T-helper 1 cell treated with Interleukin-12 subunit alpha and Interleukin-12 subunit beta and Interleukin-4 antibody, amounts not matched to agents 30 μg/mL and 1 μg/mL, for 36 hours (primary cell): ENCODE results near the gene ADK.
"Not testable (repeated sequence)": the region's sequence is repeated elsewhere in the genome, so short reads cannot be mapped to it uniquely, and the experiment has no call there.

ENCODE experiments used
- H3K27ac Mint-ChIP-seq: one replicate; pipeline ENCODE4 v1.8.0; 2021; ENCODE audit warnings: mild to moderate bottlenecking, mixed read lengths
- H3K27me3 Mint-ChIP-seq: one replicate; pipeline ENCODE4 v1.8.0; 2021; ENCODE audit warnings: low read depth, mixed read lengths
- H3K36me3 Mint-ChIP-seq: one replicate; pipeline ENCODE4 v1.8.0; 2021; ENCODE audit warnings: low read depth, mixed read lengths
- H3K4me1 Mint-ChIP-seq: one replicate; pipeline ENCODE4 v1.8.0; 2021; ENCODE audit warnings: low read depth, mixed read lengths
- H3K4me3 Mint-ChIP-seq: one replicate; pipeline ENCODE4 v1.8.0; 2021; ENCODE audit warnings: mild to moderate bottlenecking, moderate library complexity, mixed read lengths
- H3K9me3 Mint-ChIP-seq: one replicate; pipeline ENCODE4 v1.8.0; 2021; ENCODE audit warnings: mixed read lengths

ADK gene

DNA sequence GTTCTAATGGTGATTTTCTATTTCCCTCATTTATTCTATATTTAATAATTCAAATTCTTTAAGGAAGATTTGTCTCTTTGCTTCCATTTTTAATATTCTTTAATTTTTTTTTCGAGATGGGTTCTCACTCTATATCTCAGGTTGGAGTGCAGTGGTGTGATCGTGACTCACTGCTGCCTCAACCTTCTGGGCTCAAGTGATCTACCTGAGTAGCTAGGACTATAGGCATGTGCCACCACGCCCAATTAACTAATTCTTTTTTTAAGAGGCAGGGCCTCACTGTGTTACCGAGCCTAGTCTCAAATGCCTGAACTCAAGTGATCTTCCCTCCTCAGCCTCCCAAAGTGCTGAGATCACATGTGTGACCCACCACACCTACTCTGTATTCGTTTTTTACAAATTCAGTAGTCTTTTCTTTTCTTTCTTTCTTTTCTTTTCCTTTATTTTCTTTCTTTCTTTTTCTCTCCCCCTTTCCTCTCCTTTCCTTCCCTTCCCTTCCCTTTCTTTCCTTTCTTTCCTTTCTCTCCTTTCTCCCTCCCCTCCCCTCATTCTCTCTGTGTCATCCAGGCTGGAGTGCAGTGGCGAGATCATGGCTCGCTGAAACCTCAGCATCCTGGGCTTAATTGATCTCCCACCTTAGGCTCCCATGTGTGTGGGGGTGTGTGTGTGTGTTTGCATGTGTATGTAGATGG, 323.1 kb downstream of the ADK start:
- no peak overlapping the region for H3K4me3 Mint-ChIP-seq
- no peaks in the 10 kb centered on the region for H3K4me1 Mint-ChIP-seq
- H3K27ac Mint-ChIP-seq: no peak overlapping the region
- H3K9me3 Mint-ChIP-seq: no peaks in the 10 kb centered on the region
- H3K36me3 Mint-ChIP-seq: peaks cover 9% of the 10 kb centered on the region
- no peaks in the 10 kb centered on the region for H3K27me3 Mint-ChIP-seq

- peak overlapping the region; percentile 20 for H3K27ac Mint-ChIP-seq
- not testable (repeated sequence) for H3K9me3 Mint-ChIP-seq, H3K4me1 Mint-ChIP-seq, H3K27me3 Mint-ChIP-seq, H3K36me3 Mint-ChIP-seq, H3K4me3 Mint-ChIP-seq
These were observed 325.2 kb downstream of the ADK start for GRCh38 chr10:74476162-74476706.

- no peaks in the 10 kb centered on the region for H3K4me1 Mint-ChIP-seq
- H3K36me3 Mint-ChIP-seq: peaks cover 17% of the 10 kb centered on the region
- no peak overlapping the region for H3K27ac Mint-ChIP-seq
- H3K4me3 Mint-ChIP-seq: no peak overlapping the region
- no peaks in the 10 kb centered on the region for H3K27me3 Mint-ChIP-seq
- H3K9me3 Mint-ChIP-seq: peaks cover 29% of the 10 kb centered on the region
These were observed 329.8 kb downstream of the ADK start for GRCh38 chr10:74480778-74481177.

- no peaks in the 10 kb centered on the region for H3K4me1 Mint-ChIP-seq
- H3K4me3 Mint-ChIP-seq: no peak overlapping the region
- H3K36me3 Mint-ChIP-seq: peaks cover 17% of the 10 kb centered on the region
- H3K27me3 Mint-ChIP-seq: no peaks in the 10 kb centered on the region
- H3K9me3 Mint-ChIP-seq: peaks cover 29% of the 10 kb centered on the region
- no peak overlapping the region for H3K27ac Mint-ChIP-seq
These were observed 332.3 kb downstream of the ADK start for GRCh38 chr10:74483356-74483755.

GRCh38 chr10:74485283-74485682, 334.3 kb downstream of the ADK start:
- H3K9me3 Mint-ChIP-seq: peaks cover 29% of the 10 kb centered on the region
- no peaks in the 10 kb centered on the region for H3K4me1 Mint-ChIP-seq
- no peak overlapping the region for H3K4me3 Mint-ChIP-seq
- H3K27me3 Mint-ChIP-seq: no peaks in the 10 kb centered on the region
- no peak overlapping the region for H3K27ac Mint-ChIP-seq
- H3K36me3 Mint-ChIP-seq: peaks cover 17% of the 10 kb centered on the region

DNA sequence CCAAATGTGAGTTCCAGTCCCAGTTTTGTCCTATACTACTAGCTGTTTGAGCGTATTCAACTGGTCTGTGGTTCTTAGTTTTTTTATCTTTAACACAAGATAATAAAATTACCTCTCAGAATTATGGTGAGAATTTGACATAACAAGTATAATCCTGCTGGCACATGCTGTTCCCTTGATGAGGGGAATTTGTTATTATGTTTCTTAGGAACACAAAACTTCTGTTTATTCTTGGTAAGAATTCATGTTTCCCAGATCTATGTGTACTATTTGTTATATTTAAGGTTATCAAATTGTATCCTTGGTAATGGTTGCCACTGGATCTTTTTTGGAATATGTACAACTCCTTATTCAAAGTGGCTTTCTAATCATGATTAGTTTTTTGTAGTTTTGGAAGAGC, 335.6 kb downstream of the ADK start:
- Mint-ChIP-seq H3K27me3 (no peaks in the 10 kb centered on the region), H3K27ac (no peak overlapping the region), H3K9me3 (peaks cover 21% of the 10 kb centered on the region), H3K4me1 (peaks cover 2% of the 10 kb centered on the region), H3K4me3 (no peak overlapping the region), H3K36me3 (peaks cover 15% of the 10 kb centered on the region)

DNA sequence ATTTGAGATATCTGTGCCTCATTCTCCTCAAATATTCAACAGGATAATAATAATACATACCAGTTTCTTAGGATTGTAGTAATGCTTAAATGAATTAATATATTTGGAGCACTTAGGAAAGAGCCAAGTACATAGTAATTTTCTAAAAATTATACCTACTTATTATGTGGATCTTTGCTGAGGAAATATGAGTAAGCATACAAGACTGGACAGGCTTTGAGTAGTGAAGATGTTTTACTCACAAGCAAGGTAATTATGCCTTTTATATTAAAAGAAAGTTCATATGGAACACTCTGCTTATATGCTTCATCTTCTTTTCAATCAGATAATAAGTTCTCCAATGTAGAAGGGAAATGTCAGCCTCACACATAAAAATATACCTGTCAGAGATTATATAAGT, 337.9 kb downstream of the ADK start:
- Mint-ChIP-seq H3K36me3 (peaks cover 3% of the 10 kb centered on the region), H3K9me3 (peaks cover 6% of the 10 kb centered on the region), H3K4me1 (peaks cover 2% of the 10 kb centered on the region), H3K4me3 (no peak overlapping the region), H3K27ac (no peak overlapping the region), H3K27me3 (no peaks in the 10 kb centered on the region)

DNA sequence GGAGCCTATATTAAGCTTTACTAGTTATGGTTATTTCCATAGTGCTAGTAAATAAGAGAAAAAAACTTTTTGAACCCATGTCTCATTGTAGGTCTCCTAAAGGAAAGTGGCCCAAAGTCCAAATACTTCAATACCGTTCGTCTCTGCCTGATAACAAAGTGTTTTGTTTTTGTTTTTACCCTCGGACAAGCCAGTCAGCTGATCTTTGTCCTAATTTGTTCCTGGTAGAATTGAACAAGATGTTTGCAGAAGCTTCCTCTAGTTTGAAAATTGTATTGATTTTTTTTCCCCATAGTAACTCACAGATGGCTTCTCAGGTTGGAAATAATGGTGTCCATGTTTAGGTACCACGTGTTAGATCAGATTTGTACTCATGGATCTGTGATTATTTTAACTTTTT, 339.5 kb downstream of the ADK start:
- no peak overlapping the region for H3K27ac Mint-ChIP-seq

GRCh38 chr10:74491014-74491413, 340.0 kb downstream of the ADK start:
- Mint-ChIP-seq H3K9me3 (peaks cover 5% of the 10 kb centered on the region), H3K27me3 (no peaks in the 10 kb centered on the region), H3K4me1 (peaks cover 2% of the 10 kb centered on the region), H3K36me3 (peaks cover 2% of the 10 kb centered on the region), H3K4me3 (no peak overlapping the region), H3K27ac (no peak overlapping the region)

More for the DNA sequence above, 339.5 kb downstream of the ADK start:
- Mint-ChIP-seq H3K27me3 (no peaks in the 10 kb centered on the region), H3K36me3 (peaks cover 2% of the 10 kb centered on the region), H3K4me3 (no peak overlapping the region), H3K9me3 (no peaks in the 10 kb centered on the region), H3K4me1 (peaks cover 2% of the 10 kb centered on the region)

DNA sequence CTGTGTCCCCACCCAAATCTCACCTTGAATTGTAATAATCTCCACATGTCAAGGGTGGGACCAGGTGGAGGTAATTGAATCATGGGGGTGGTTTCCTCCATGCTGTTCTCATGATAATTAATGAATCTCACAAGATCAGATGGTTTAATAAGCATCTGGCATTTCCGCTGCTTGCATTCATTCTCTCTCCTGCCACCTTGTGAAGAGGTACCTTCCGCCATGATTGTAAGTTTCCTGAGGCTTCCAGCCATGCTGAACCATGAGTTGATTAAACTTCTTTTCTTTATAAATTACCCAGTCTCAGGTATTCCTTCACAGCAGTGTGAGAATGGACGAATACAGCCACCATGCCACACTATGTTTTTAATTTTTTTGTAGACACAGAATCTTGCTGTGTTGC, 345.3 kb downstream of the ADK start:
- H3K27ac Mint-ChIP-seq, H3K4me3 Mint-ChIP-seq, H3K4me1 Mint-ChIP-seq, H3K27me3 Mint-ChIP-seq: not testable (repeated sequence)
- H3K36me3 Mint-ChIP-seq: peaks cover 20% of the 10 kb centered on the region
- H3K9me3 Mint-ChIP-seq: peaks cover 31% of the 10 kb centered on the region

DNA sequence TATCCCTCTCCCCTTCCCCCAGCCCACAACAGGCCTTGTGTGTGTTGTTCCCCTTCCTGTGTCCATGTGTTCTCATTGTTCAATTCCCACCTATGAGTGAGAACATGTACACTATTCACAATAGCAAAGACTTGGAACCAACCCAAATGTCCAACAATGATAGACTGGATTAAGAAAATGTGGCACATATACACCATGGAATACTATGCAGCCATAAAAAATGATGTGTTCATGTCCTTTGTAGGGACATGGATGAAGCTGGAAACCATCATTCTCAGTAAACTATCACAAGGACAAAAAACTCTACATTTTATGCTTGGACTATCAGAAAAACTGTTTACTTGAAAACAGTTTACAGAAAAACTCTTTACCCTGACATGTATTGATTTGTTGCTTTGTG, 347.6 kb downstream of the ADK start:
- Mint-ChIP-seq H3K9me3 (peaks cover 31% of the 10 kb centered on the region), H3K4me1 (peaks cover 12% of the 10 kb centered on the region), H3K36me3 (peaks cover 20% of the 10 kb centered on the region)
- H3K27ac Mint-ChIP-seq, H3K4me3 Mint-ChIP-seq, H3K27me3 Mint-ChIP-seq: not testable (repeated sequence)

DNA sequence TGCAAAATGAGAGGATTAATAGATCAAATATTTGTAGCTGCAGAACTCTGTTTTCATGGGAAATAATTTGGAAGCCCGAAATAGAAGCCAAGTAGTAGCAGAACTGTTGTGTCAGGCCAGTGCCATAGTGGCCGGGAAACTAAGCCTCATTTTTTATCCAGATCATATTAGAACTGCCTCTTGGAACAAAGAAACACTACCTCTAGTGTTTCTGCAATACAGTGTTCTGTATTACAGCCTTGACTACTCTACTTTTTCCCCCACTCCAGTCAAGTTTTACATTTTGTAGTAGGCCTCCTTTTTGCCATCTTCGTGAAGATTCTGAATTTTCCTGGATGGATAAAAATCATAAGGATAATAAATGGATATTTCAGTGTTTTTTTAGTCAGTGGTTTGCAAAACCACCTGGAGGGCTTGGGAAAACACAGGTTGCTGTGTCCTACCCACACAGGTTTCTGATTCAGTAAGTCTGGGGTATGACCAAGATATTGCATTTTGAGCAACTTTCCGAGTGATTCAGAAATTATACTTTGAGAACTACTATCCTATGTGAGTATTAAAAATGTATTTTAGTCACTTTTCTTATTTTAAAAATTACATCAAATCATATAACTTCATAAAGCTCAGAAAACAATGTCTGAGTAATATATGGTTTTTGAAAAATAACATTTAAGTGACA, 349.1 kb downstream of the ADK start:
- Mint-ChIP-seq H3K36me3 (peaks cover 26% of the 10 kb centered on the region), H3K9me3 (peaks cover 37% of the 10 kb centered on the region), H3K27me3 (no peaks in the 10 kb centered on the region), H3K4me1 (peaks cover 13% of the 10 kb centered on the region), H3K4me3 (no peak overlapping the region), H3K27ac (no peak overlapping the region)

DNA sequence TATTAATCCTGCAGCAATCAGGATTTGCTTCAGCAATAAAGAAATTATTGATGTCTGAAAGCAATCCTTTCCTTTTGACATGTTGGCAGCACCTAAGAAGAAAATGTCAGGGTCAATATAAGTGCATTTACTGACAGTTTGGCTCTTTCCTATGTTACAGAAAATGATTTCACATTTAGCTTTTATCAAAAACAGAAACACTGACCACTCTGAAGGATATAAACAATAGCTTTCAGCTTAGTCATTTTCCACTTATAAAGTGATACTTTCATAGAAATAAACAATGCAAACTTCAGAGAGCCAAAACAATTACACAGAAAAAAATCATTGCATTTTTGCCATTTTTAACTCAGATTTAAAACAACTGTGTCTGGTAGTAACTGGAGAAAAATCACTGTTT, 349.8 kb downstream of the ADK start:
- H3K4me3 Mint-ChIP-seq: no peak overlapping the region
- peaks cover 41% of the 10 kb centered on the region for H3K9me3 Mint-ChIP-seq
- H3K4me1 Mint-ChIP-seq: peaks cover 13% of the 10 kb centered on the region
- H3K27me3 Mint-ChIP-seq: no peaks in the 10 kb centered on the region
- no peak overlapping the region for H3K27ac Mint-ChIP-seq
- H3K36me3 Mint-ChIP-seq: peaks cover 32% of the 10 kb centered on the region

DNA sequence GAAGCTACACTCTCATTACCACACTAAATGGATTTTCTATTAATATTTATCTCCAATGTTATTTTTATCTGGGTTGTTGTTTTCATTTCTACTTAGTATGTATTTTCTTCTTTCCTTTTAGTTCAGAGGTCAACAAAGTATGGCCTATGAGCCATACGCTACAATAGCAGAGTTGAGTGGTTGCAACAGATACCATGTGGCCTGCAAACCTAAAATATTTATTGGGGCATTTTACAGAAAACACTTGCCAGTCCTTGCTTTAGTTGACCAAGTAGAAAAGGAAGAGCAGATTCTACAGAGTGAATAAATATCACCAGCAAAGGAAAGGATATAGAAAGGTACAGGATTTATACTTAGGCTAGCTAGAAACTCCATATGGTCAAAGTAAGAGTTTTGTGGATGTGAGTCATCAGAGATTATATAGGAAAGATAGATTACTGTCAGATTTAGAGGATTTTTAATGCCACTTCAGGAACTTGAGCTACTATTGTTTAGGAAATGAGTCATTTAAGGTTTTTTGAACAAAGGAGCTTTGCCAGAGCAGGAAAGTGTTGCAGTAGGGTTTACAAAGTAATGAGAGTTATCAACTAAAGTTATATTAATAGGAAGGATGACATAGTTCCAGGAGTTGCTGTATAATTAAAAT, 352.1 kb downstream of the ADK start:
- Mint-ChIP-seq H3K27ac (no peak overlapping the region), H3K27me3 (no peaks in the 10 kb centered on the region), H3K9me3 (peaks cover 26% of the 10 kb centered on the region), H3K4me1 (peaks cover 13% of the 10 kb centered on the region), H3K4me3 (no peak overlapping the region), H3K36me3 (peaks cover 28% of the 10 kb centered on the region)

GRCh38 chr10:74507951-74508350, 356.9 kb downstream of the ADK start:
- Mint-ChIP-seq H3K4me1 (peaks cover 8% of the 10 kb centered on the region), H3K36me3 (peaks cover 34% of the 10 kb centered on the region), H3K27me3 (no peaks in the 10 kb centered on the region), H3K4me3 (no peak overlapping the region), H3K27ac (no peak overlapping the region), H3K9me3 (peaks cover 51% of the 10 kb centered on the region)
